Cerebellar nuclear complex (tissue), 1 donor: Measurements from ENCODE around the gene INTS13.
"Not testable (repeated sequence)": the region's sequence is repeated elsewhere in the genome, so short reads cannot be mapped to it uniquely, and the experiment has no call there.

Source experiments
- DNase-seq, 2 experiments: peaks; one replicate each; lab custom pipeline; 2025; lab: John Stamatoyannopoulos, UW

Gene INTS13, protein sequence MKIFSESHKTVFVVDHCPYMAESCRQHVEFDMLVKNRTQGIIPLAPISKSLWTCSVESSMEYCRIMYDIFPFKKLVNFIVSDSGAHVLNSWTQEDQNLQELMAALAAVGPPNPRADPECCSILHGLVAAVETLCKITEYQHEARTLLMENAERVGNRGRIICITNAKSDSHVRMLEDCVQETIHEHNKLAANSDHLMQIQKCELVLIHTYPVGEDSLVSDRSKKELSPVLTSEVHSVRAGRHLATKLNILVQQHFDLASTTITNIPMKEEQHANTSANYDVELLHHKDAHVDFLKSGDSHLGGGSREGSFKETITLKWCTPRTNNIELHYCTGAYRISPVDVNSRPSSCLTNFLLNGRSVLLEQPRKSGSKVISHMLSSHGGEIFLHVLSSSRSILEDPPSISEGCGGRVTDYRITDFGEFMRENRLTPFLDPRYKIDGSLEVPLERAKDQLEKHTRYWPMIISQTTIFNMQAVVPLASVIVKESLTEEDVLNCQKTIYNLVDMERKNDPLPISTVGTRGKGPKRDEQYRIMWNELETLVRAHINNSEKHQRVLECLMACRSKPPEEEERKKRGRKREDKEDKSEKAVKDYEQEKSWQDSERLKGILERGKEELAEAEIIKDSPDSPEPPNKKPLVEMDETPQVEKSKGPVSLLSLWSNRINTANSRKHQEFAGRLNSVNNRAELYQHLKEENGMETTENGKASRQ

DNA sequence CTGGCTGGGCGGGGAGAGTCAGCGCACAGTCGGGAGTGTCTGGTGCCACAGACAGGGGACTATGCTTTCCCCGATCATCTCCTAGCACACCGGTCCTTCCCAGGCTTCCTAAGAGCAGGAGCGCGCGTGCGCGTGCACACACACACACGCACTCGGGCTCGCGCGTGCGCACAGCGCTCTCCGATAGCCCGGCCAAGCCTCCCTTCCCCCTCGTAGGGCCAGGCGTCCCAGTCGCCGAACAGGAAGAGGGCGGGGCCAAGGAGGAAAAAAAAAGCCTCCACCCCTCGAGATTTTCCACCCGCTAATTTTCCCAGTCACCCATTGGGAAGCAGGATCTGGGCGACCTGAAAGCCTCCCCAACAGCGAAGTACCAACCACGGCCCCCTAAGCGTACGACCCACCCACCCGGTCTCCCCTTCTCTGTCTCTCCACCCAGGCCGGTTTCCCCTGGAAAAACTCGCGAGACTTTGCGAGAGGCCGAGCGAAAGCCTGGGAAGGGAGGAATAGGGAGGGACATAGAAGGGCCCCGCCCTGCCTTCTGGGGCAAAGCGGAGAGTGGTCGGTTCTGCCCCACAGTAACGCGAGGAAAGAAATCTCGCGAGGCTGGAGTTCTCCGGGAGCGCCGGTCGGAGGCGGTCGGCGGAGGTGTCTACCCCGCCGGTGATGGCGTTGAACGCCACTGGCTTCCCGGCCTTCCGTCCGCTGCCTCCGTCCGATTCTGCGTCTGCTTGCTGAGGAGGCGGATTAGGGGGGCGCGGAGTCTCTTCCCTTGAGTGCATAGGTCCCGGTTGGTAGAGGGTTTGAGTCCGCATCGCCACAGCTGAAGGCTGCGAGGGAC is at the start of gene INTS13, which contains the start of gene FGFR1OP2:
TSS of gene INTS13 (minus strand) at position 119 of the 838 bp plus-strand sequence. CDS start 1,178 bp downstream, outside the sequence.
TSS of gene FGFR1OP2 (plus strand) at position 608 of the 838 bp plus-strand sequence. CDS start 15,689 bp downstream, outside the sequence.
- DNase-seq, result peak; percentile 83 to 96

GRCh38 chr12:26982866-26983265 is 45.1 kb upstream of the INTS13 start:
- no peak for DNase-seq

GRCh38 chr12:26979733-26980132 is 42.0 kb upstream of the INTS13 start:
- no peak for DNase-seq

GRCh38 chr12:26978801-26979200 is 41.0 kb upstream of the INTS13 start:
- no peak for DNase-seq

DNA sequence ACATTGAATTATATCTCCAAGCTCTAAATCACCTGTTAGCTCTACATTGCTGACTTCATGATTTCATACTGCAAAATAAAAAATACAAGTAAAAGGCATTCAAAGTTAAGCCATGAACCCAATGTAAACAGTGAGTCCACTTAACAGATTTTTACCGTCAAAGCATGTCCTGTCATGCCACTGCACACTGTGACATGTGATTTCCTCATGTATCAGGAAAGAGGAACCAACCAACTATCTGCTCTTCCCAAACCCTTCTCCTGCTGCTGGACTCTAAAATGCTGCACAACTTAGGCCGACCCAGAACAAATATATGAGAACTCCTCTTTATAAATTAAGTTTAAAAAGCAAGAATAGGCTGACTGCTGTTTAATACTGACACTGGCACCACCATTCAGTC is 38.9 kb upstream of the INTS13 start:
- no peak for DNase-seq

DNA sequence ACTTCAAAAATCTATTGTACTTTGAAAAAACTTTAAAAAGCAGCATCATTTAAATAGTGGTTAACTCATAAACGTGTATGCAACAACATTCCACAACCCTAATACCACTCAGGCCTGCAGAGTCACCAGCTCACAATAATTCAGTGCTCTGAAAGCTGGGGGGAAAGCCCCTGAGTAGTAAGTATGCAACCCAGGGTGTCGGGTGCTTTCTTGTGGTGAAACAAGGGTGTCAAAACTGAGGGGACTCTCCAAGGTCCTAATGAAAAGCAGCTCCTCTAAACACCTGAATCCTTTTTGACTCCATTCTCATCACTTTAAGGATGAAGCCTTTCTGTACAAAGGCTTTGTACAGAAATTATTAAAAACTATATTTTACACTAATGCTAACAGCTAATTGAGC is 34.2 kb upstream of the INTS13 start:
- DNase-seq, result no peak

- no peak for DNase-seq
Measured at GRCh38 chr12:26970136-26970535, 32.4 kb upstream of the INTS13 start.

DNA sequence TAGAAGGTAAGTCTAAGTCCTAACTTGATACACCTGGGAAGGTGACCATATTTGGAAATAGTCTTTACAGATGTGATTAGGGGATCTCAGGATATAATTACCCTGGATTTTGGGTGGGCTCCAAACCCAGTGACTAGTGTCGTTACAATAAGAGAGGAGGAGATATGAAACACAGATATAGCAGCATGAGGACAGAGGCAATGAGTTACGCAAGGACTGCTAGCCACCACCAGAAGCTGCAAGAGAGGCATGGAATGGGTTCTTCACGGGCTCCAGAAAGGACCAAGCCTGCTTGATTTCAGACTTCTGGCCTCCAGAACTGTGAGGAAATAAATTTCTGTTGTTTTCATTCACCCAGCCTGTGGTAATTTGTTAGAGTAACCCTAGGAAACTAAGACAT is 29.1 kb upstream of the INTS13 start:
- DNase-seq, result no peak

DNA sequence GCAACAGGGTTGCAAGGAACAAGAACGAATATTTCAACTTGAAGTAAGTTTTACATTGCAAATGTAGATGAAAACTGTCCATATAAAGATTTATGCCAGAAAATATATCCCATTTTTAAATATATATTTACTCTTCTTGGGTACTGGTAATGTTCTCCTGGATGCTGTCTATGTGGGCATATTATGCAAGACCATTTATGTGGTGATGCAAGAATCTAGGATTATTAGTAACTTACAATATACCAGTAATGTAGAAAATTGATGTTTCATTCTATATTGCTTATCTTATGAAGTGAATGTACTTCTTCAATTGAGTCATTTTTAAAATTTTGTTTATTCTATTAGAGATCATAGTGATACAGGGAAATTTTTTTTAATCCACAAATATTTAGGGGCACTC is 25.6 kb upstream of the INTS13 start:
- no peak for DNase-seq

DNA sequence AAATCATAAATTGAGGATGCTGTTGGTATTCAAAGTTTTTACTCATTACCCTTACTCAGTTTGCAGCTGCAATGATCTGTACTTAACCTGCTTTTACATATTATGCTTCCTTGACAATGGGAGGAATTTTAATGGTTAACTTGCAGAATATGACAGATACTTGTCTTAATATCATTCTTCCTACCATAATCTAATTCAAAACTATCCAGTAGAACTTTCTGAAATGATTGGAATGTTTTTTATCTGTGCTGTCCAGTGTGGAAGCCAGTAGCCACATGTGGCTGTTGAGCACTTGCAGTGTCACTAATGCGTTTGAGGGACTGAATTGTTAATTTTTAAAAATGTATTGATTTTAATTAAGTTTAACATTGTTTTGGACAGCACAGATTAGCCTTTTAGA is 24.0 kb upstream of the INTS13 start:
- DNase-seq, result no peak

DNA sequence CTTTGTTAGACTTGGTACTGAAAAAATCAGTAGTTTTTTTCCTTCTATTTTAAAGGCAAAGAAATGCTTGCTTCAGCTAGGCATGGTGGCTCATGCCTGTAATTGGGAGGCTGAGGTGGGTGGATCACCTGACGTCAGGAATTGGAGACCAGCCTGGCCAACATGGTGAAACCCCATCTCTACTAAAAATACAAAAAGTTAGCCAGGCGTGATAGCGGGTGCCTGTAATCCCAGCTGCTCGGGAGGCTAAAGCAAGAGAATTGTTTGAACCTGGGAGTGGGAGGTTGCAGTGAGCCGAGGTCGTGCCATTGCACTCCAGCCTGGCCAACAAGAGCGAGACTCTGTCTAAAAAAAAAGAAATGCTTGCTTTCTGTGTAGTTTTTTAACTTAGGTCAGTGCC is 23.6 kb upstream of the INTS13 start:
- DNase-seq, result not testable (repeated sequence)

- DNase-seq, result no peak
Measured at GRCh38 chr12:26954027-26954426, 16.2 kb upstream of the INTS13 start.

DNA sequence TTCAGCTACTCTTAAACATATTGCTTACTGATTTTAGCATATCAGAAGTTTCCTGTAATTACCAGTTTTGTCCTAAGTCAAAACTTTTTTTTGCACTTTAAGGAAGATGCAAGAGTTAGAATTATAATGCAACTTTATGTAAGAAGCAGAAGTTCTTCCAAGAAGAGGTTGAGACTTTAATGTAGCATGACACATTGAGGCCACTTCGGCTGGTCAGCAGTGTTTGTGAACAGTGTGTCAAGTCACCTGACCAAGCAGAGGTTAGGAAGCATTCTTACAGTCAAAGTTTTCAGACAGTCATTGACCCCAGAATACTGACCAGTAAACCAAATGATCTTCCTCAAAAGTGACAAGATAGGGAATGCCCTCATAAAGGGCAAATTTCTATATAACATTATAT is 15.7 kb upstream of the INTS13 start:
- DNase-seq, result no peak

GRCh38 chr12:26948309-26948708 is 10.5 kb upstream of the INTS13 start:
- DNase-seq, result no peak

DNA sequence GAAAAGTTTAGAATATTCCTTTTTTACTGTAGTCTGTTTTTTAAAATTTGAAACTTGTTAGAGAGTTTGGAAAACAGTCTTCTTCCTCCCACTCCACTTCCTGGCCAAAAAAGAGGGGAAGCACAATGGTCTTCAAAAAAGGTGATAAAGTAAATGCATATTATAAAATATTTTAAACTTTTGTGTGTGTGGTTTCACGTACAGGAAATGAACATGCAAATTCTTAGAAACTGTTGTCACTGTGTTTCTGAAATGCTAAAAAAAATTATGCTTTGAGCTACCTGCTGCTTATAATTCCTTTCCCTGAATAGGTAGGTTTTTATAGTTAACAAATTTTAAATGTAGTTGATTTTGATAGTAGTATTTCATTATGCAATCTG is 3.4 kb upstream of the INTS13 start:
- DNase-seq, result no peak

DNA sequence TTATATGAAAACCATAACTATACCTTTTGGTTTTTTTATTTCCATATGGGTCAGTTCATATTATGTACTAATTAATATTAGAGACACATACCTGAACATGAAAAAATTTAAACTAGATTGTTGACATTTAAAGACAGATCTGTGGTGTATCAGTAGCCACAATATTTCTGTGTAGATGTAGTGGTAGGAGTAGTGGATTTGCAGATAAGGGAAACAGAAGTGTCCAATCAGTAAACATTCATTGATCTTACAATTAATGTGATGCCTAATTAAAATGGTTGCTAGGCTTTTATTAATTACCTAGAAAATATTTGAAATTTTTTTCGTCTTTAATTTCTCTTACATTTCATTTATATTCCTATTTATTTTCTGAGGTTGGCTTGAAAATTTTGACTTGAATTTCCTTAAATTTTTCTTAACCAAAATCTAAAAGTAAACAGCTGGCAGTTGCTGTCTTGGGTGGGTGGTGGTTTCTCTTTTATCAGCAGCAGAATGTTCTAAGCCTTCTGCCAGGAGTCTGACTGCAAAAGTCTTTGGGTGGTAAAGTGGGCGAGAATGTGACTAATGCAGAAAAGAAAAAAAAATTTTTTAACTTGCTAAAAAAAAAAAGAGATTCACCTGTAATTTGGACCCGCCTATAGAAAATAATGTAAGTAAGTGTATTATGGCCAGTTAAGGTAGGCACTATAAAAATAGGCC is 2.9 kb upstream of the INTS13 start:
- no peak for DNase-seq

DNA sequence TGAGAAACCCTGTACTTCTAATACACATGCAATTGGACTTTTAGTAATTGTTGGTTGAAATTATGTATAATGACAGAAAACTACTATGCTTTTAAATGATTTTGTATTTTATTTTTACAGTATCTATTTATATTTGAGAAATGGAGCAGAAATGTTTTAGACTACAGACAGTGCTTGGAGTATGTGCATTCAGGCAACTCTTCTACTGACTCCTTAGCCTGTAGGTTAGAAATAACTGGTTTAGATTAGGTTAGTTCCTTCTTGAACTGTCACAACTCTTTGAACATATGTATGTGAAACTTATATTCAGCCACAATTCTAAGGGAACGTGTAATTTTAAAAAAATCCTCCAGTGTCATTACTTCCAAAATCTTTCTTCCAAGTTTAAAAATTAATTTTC is 2.2 kb upstream of the INTS13 start:
- DNase-seq, result no peak

DNA sequence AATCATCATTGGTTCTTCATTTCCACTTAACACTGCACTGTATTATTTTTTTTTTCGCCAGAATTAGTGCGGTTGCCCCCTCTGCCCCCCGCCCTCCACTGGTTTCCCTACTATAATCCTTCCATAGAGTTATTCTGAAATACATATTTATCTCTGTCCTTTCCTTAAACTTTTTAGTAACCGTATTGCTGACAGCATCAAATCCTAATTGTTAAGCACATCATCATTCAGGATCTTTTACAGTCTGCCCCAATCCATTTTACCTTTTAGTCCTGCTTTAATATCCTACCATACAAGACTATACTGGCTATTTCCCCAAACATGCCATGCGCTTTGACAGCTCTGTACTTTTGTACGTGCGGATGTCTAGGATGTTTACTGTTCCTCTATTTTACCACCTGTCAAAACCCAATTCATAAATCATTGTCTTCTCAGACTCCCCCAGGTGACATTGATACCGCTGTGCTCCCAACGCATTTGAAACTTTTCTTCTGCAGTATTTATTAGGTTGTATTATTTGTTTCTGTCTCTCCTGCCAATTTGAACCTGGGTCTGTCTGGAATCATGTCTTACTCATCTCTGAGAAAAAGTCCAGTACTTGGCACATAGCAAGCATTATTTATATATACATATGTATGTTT is 1.5 kb upstream of the INTS13 start:
- no peak for DNase-seq

DNA sequence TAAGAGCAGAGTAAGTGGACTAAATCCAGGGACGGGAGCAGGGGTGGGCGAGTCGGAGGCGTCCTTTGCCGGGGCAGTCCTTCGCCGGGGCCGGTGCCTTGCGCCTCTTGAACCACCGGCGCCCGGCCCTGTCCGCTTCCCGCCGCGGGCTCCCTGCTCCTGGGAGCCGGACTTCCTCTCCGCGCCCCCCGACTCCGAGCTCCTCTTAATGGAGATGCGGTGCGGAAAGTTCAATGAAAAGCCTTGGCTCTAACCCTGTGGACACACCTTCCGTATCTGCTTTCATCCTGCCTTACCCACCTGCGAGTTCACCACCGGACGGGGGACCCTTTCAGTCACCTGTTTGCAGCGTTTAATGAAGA is 901 bp upstream of the INTS13 start:
- no peak for DNase-seq

DNA sequence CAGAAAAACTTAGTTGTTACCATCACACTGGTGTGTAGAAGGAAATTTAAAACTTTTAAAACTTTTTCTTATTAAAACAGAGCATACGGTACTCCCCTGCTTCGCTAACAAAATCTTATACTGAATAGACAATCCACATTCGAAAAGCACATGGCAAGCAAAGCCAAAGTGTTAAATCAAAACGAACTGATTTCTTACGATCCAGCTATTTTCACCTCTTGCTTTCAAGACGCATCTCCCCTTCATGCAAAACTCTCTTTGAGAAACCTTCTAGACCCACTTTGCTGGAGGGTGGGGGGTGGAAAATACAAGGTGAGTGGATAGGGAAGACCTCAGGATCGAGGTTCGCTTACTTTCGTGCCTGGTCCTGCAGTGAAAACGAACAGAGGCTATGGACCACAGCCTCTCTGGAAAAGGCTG is 328 bp downstream of the INTS13 start:
- DNase-seq, result no peak
